GM23248 (cell line): ENCODE data around the gene IGF2. TPM values are rescaled to one million over a fixed set of nuclear protein-coding genes. Genes with fewer than 3 reads are reported as not detected.

Experiments used
- DNase-seq: peaks from one replicate; pipeline ENCODE4 v3.0.0-alpha.2; 2015
- H2AFZ ChIP-seq: fragments of 200-600 bp; sonication (generic); 2 replicates; pipeline ENCODE4 v1.6.1; 2016; ENCODE audit warnings: antibody characterized with exemption
- H3F3A ChIP-seq: fragments of 200-600 bp; sonication (generic); 2 replicates; pipeline ENCODE4 v1.6.1; 2016; ENCODE audit warnings: mild to moderate bottlenecking, antibody characterized with exemption, mixed run types; ENCODE audit not compliant: insufficient read depth
- H3K27ac ChIP-seq: fragments of 200-600 bp; sonication (generic); 2 replicates; pipeline ENCODE4 v1.5.1; 2016; ENCODE audit warnings: mild to moderate bottlenecking
- H3K27me3 ChIP-seq: fragments of 200-600 bp; sonication (generic); replicated peaks from 2 replicates; pipeline ENCODE4 v1.6.1; 2016; ENCODE audit warnings: mild to moderate bottlenecking; ENCODE audit not compliant: insufficient read depth
- H3K36me3 ChIP-seq: fragments of 200-600 bp; sonication (generic); 2 replicates; pipeline ENCODE4 v1.6.1; 2016; ENCODE audit warnings: low read depth, mild to moderate bottlenecking
- H3K4me1 ChIP-seq: fragments of 200-600 bp; sonication (generic); 2 replicates; pipeline ENCODE4 v1.6.1; 2016; ENCODE audit warnings: mild to moderate bottlenecking; ENCODE audit not compliant: insufficient read depth
- H3K4me2 ChIP-seq: fragments of 200-600 bp; sonication (generic); one replicate; pipeline ENCODE4 v1.6.1; 2016; ENCODE audit warnings: mild to moderate bottlenecking; ENCODE audit not compliant: unreplicated experiment
- H3K4me3 ChIP-seq: fragments of 200-600 bp; sonication (generic); 2 replicates; pipeline ENCODE4 v1.5.1; 2016; ENCODE audit warnings: mild to moderate bottlenecking
- H3K79me2 ChIP-seq: fragments of 200-600 bp; sonication (generic); 2 replicates; pipeline ENCODE4 v1.6.1; 2016; ENCODE audit warnings: mild to moderate bottlenecking; ENCODE audit not compliant: insufficient read depth
- H3K9ac ChIP-seq: fragments of 200-600 bp; sonication (generic); 2 replicates; pipeline ENCODE4 v1.6.1; 2016; ENCODE audit warnings: mild to moderate bottlenecking
- H3K9me2 ChIP-seq: fragments of 200-600 bp; sonication (generic); 2 replicates; pipeline ENCODE4 v1.6.1; 2016; ENCODE audit warnings: mixed run types, mild to moderate bottlenecking, moderate library complexity; ENCODE audit not compliant: insufficient read depth
- H3K9me3 ChIP-seq: fragments of 200-600 bp; sonication (generic); one replicate; pipeline ENCODE4 v1.6.1; 2017; ENCODE audit warnings: low read depth
- H4K20me1 ChIP-seq: fragments of 200-600 bp; sonication (generic); 2 replicates; pipeline ENCODE4 v1.6.0; 2016; ENCODE audit not compliant: insufficient read depth
- EZH2 ChIP-seq: fragments of 200-600 bp; sonication (generic); IDR thresholded peaks from 2 replicates; pipeline ENCODE4 v1.6.1; 2018; ENCODE audit warnings: antibody characterized with exemption, mild to moderate bottlenecking; ENCODE audit not compliant: insufficient read depth, poor library complexity, severe bottlenecking
- EZH2phosphoT487 ChIP-seq: fragments of 200-600 bp; sonication (generic); IDR thresholded peaks from 2 replicates; pipeline ENCODE4 v1.6.1; 2018; ENCODE audit warnings: antibody characterized with exemption, moderate library complexity, mild to moderate bottlenecking, low read depth; ENCODE audit not compliant: insufficient read depth
- WGBS, 2 experiments: methylation state at CpG; one replicate each; pipeline ENCODE4 v1.1.6; 2015 to 2017; ENCODE audit warnings: low lambda C conversion rate in 2 of 2, low coverage in 1 of 2; ENCODE audit errors: missing lambda C conversion rate in 2 of 2; 5-methylcytosine and 5-hydroxymethylcytosine counted together
- in situ Hi-C: fragments of 300-500 bp; cut with MboI; formaldehyde crosslinking; loops from 2 replicates; pipeline ENCODE4 v1.15.0; 2020
- polyA plus RNA-seq: library from polyadenylated mRNA; unstranded; fragments of >200 nt; fragmentation: Nextera tagmentation; extraction: Ambion mirVana; gene quantifications from 2 replicates; pipeline ENCODE4 v1.2.1, GENCODE V29; 2016
- total RNA-seq: library from RNA; depleted of rRNA; stranded (reverse); fragments of >200 nt; shearing (Covaris generic); gene quantifications from 2 replicates; pipeline ENCODE4 v1.2.3, GENCODE V29; 2014

IGF2 gene
- total and polyA plus RNA-seq, 2 experiments from 2014 or later, result 0.06 TPM; not detected in 1

- in situ Hi-C loops, result no loop called here
- Histone ChIP-seq H3K27ac (no peak overlapping the region), H3K4me2 (no peak overlapping the region), H3K79me2 (no peaks in the 10 kb centered on the region), H3K4me3 (no peak overlapping the region), H3K4me1 (no peaks in the 10 kb centered on the region), H3K9me2 (no peaks in the 10 kb centered on the region), H3K9me3 (no peaks in the 10 kb centered on the region), H3K9ac (no peak overlapping the region), H3K36me3 (no peaks in the 10 kb centered on the region), H3K27me3 (peaks cover 48% of the 10 kb centered on the region), H3F3A (no peaks in the 10 kb centered on the region), H2AFZ (no peak overlapping the region), H4K20me1 (no peaks in the 10 kb centered on the region)
- no peak for DNase-seq
- WGBS, 2 experiments, result 54 to 59% methylated on average over 32 of the region's 32 CpGs
- TF ChIP-seq EZH2phosphoT487, result no peak
- no peak for TF ChIP-seq EZH2
Measured at GRCh38 chr11:2114430-2115241, 24.6 kb downstream of the IGF2 start.

GRCh38 chr11:2113776-2114175 lies 25.4 kb downstream of the IGF2 start:
- 77 to 81% methylated on average over 11 of the region's 11 CpGs for WGBS, 2 experiments
- in situ Hi-C loops, result no loop called here

DNA sequence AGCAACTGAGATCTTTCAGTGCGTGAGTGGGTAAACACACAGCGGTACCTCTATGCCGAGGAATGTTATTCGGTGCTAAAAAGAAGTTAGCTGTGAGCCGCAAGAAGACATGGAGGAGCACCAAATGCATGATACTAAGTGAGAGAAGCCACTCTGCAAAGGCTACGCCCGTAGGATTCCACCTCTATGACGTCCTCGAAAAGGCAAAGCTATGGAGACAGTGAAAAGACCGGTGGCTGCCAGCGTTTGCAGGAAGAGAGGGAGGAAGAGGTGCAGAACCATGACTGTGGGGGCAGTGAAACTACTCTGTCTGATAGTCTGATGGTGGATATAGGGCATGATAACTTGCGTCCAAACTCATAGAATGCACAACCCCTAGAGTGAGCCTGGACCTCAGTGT lies 28.7 kb downstream of the IGF2 start:
- Histone ChIP-seq H4K20me1 (no peaks in the 10 kb centered on the region), H3K9ac (no peak overlapping the region), H3K9me2 (no peaks in the 10 kb centered on the region), H2AFZ (no peak overlapping the region), H3K79me2 (no peaks in the 10 kb centered on the region), H3K4me2 (no peak overlapping the region), H3K27ac (no peak overlapping the region), H3K4me3 (no peak overlapping the region), H3K27me3 (peaks cover 36% of the 10 kb centered on the region; the same call in 1 of the 2 replicates), H3F3A (no peaks in the 10 kb centered on the region), H3K9me3 (no peaks in the 10 kb centered on the region), H3K36me3 (no peaks in the 10 kb centered on the region), H3K4me1 (no peaks in the 10 kb centered on the region)
- 59 to 66% methylated on average over 12 of the region's 12 CpGs for WGBS, 2 experiments
- in situ Hi-C loops, result no loop called here
- DNase-seq, result no peak
- TF ChIP-seq EZH2phosphoT487, result no peak
- no peak for TF ChIP-seq EZH2

More at GRCh38 chr11:2113776-2114175, 25.4 kb downstream of the IGF2 start:
- Histone ChIP-seq H3F3A (no peaks in the 10 kb centered on the region), H3K27me3 (peaks cover 49% of the 10 kb centered on the region), H4K20me1 (no peaks in the 10 kb centered on the region), H3K27ac (no peak overlapping the region), H3K4me3 (no peak overlapping the region), H3K9me3 (no peaks in the 10 kb centered on the region), H3K79me2 (no peaks in the 10 kb centered on the region), H3K9me2 (no peaks in the 10 kb centered on the region), H3K36me3 (no peaks in the 10 kb centered on the region), H2AFZ (no peak overlapping the region), H3K9ac (no peak overlapping the region), H3K4me2 (no peak overlapping the region), H3K4me1 (no peaks in the 10 kb centered on the region)
- DNase-seq, result no peak
- no peak for TF ChIP-seq EZH2
- no peak for TF ChIP-seq EZH2phosphoT487

GRCh38 chr11:2109541-2110019 lies 29.6 kb downstream of the IGF2 start:
- Histone ChIP-seq H3K27me3 (peaks cover 36% of the 10 kb centered on the region; the same call in 1 of the 2 replicates), H3K79me2 (no peaks in the 10 kb centered on the region), H3K4me1 (no peaks in the 10 kb centered on the region), H3K4me3 (no peak overlapping the region), H3K27ac (no peak overlapping the region), H2AFZ (no peak overlapping the region), H3K9me2 (no peaks in the 10 kb centered on the region), H3F3A (no peaks in the 10 kb centered on the region), H3K9ac (no peak overlapping the region), H3K36me3 (no peaks in the 10 kb centered on the region), H3K9me3 (no peaks in the 10 kb centered on the region), H3K4me2 (no peak overlapping the region), H4K20me1 (no peaks in the 10 kb centered on the region)
- DNase-seq, result no peak
- in situ Hi-C loops, result no loop called here
- WGBS, 2 experiments, result 50 to 57% methylated on average over 13 to 14 of the region's 14 CpGs
- TF ChIP-seq EZH2phosphoT487 (no peak), EZH2 (no peak)
